B cell (primary cell): ENCODE measurements around the gene GOLGB1.

Experiments used
- CTCF ChIP-seq: fragments of 200-600 bp; IDR thresholded peaks from one replicate; pipeline ENCODE4 v1.8.0; 2022; ENCODE audit warnings: antibody characterized with exemption, mild to moderate bottlenecking
- EZH2 ChIP-seq: IDR thresholded peaks from 2 replicates; pipeline ENCODE4 v1.6.1; 2012; ENCODE audit warnings: borderline replicate concordance, low read depth, mild to moderate bottlenecking, moderate library complexity, low read length; ENCODE audit not compliant: insufficient read depth, poor library complexity, severe bottlenecking

- TF ChIP-seq CTCF = no peak
- TF ChIP-seq EZH2 = no peak
Observed at GRCh38 chr3:121690777-121691405, 58.6 kb downstream of the GOLGB1 start.
